Activated CD4-positive, alpha-beta T cell treated with anti-CD3 and anti-CD28 coated beads, Interleukin-2, amount 10 ng/mL, durations not matched to agents 24 days and 14 days (primary cell): ENCODE measurements around the gene TAP2. TPM values are rescaled to one million over a fixed set of nuclear protein-coding genes. Genes with fewer than 3 reads are reported as not detected.

Experiments used
- total RNA-seq: library from RNA; stranded (reverse); gene quantifications from 2 replicates; pipeline ENCODE4 v1.2.3, GENCODE V29; 2022

The TAP2 gene
- total RNA-seq, 1 donor from 2014 or later, result 163 TPM

Other genes with a start within 250 kb of the TAP2 start
- gene HLA-DRB1, start 248.9 kb downstream of the TAP2 start, total RNA-seq, result 14.2 and 15.0 TPM in 2 replicates
- 3.6 and 4.0 TPM in 2 replicates for gene HLA-DQA1, start 201.3 kb downstream of the TAP2 start, total RNA-seq
- 1.5 and 1.6 TPM in 2 replicates for gene HLA-DQB1, start 172.1 kb downstream of the TAP2 start, total RNA-seq
- gene HLA-DQA2, start 97.3 kb downstream of the TAP2 start, total RNA-seq, result 0.45 and 0.65 TPM in 2 replicates
- 0.28 and 0.72 TPM in 2 replicates for gene HLA-DQB2, start 75.2 kb downstream of the TAP2 start, total RNA-seq
- gene HLA-DOB, start 21.7 kb downstream of the TAP2 start, total RNA-seq, result 2.8 and 4.2 TPM in 2 replicates
- 342 and 353 TPM in 2 replicates for gene PSMB8, start 5.3 kb upstream of the TAP2 start, total RNA-seq
- 275 and 283 TPM in 2 replicates for gene TAP1, start 15.0 kb upstream of the TAP2 start, total RNA-seq
- 249 and 257 TPM in 2 replicates for gene PSMB9, start 15.5 kb upstream of the TAP2 start, total RNA-seq
- gene HLA-DMB, start 102.3 kb upstream of the TAP2 start, total RNA-seq, result 0.75 and 0.80 TPM in 2 replicates
- gene HLA-DMA, start 114.4 kb upstream of the TAP2 start, total RNA-seq, result 8.1 and 8.7 TPM in 2 replicates
- gene BRD2, start 129.9 kb upstream of the TAP2 start, total RNA-seq, result 320 TPM in 2 replicates
- gene HLA-DOA, start 170.9 kb upstream of the TAP2 start, total RNA-seq, result 0.21 and 0.38 TPM in 2 replicates
- gene HLA-DPA1, start 234.9 kb upstream of the TAP2 start, total RNA-seq, result 38.5 and 42.6 TPM in 2 replicates
- gene HLA-DPB1, start 237.3 kb upstream of the TAP2 start, total RNA-seq, result 4.7 and 6.2 TPM in 2 replicates